BJ (cell line): ENCODE measurements around the gene TREX2. TPM values are rescaled to one million over a fixed set of nuclear protein-coding genes. Genes with fewer than 3 reads are reported as not detected.

Source experiments
- CTCF ChIA-PET: fragments of 350-600 bp; formaldehyde crosslinking; extraction: SDS; loops from one replicate; lab custom pipeline; 2021; ENCODE audit warnings: antibody characterized with exemption, inconsistent platforms; lab: Yijun Ruan, JAX
- POLR2A ChIA-PET: fragments of 300-600 bp; sonication (Branson Sonifier 250); formaldehyde crosslinking; extraction: SDS; loops from one replicate; lab custom pipeline; 2021; ENCODE audit warnings: antibody characterized with exemption; lab: Charles Lee
- DNase-seq: peaks from one replicate; pipeline ENCODE4 v3.0.0-alpha.2; 2011; ENCODE audit warnings: low read depth
- H3K27me3 ChIP-seq: 2 replicates; pipeline ENCODE4 v1.6.0; 2011; ENCODE audit warnings: low read length; ENCODE audit not compliant: control insufficient read depth, insufficient read depth
- H3K36me3 ChIP-seq: 2 replicates; pipeline ENCODE4 v1.5.1; 2011; ENCODE audit warnings: low read length; ENCODE audit not compliant: control insufficient read depth, insufficient read depth
- H3K4me3 ChIP-seq: 2 replicates; pipeline ENCODE4 v1.5.1; 2011; ENCODE audit warnings: low read depth, mild to moderate bottlenecking, control low read depth, low read length
- CTCF ChIP-seq: IDR thresholded peaks from 2 replicates; pipeline ENCODE4 v1.5.1; 2011; ENCODE audit warnings: low read depth, mild to moderate bottlenecking, control low read depth, inconsistent platforms, low read length, moderate library complexity; ENCODE audit not compliant: insufficient read depth
- polyA plus RNA-seq: library from polyadenylated mRNA; depleted of rRNA; stranded (reverse); fragments of >200 nt; gene quantifications from 2 replicates; pipeline ENCODE4 v1.2.3, GENCODE V29; 2011

The TREX2 gene
- polyA plus RNA-seq, 1 experiment = 1.1 TPM

DNA sequence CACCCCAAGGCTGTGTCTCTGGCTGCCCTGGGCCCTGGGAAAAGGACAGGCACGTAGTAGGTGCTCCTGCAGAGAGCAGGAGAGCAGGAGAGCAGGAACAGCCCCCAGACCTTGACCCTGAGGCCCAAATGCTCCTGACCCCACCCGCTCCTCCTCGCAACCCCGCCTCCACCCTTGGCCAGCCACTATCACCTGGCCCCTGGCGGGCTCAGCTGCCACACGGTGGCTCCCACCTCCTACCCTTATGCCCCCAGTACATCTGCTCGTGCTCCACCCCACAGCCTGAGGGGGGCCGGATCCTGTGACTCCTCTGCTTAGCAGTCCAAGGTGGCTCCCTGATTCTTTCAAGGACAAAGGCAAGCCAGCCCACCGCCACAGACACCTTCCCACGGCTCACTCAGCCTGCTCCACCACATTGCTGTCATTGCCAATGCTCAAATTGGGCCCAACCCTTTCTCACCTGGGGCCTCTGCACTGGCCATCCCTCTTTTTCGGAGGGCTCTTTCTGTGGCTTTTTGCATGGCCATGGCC, 30.0 kb upstream of the TREX2 start:
- POLR2A ChIA-PET = no interaction called here
- CTCF ChIA-PET = interaction anchor here (2.0 to 8.8 kb wide), 2 partner anchors 19 to 33 kb away, joined by 7 to 132 read pairs; partner anchors contain the start of gene BGN
- TF ChIP-seq CTCF = no peak
- Histone ChIP-seq H3K36me3 (no peaks in the 10 kb centered on the region), H3K27me3 (no peaks in the 10 kb centered on the region), H3K4me3 (no peak overlapping the region)
- no peak for DNase-seq

DNA sequence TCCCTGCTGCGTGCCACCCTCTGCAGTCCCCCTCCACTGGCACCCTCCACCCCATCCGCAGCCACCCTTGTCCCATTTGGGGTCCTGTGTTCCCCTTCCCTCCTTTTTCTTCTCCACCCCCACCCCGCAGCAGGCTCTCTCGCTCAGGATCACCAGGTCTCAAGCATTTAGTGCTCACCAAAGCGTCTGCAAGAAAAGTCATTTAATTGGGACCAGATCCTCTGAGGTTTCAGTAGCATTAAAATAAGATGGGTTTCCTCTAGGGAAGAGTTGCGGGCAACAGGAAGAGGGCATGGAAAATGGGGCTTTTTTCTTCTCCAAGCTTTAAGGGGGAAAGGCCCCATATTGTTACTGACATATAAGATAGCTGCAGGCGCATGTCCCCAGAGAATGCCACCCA, 29.4 kb upstream of the TREX2 start:
- Histone ChIP-seq H3K36me3 (no peaks in the 10 kb centered on the region), H3K27me3 (no peaks in the 10 kb centered on the region), H3K4me3 (no peak overlapping the region)
- no peak for TF ChIP-seq CTCF
- ChIA-PET CTCF (interaction anchor here (1.5 to 8.8 kb wide), 2 partner anchors 15 to 33 kb away, joined by 4 to 132 read pairs; no protein-coding TSS in a partner anchor), POLR2A (no interaction called here)
- no peak for DNase-seq

DNA sequence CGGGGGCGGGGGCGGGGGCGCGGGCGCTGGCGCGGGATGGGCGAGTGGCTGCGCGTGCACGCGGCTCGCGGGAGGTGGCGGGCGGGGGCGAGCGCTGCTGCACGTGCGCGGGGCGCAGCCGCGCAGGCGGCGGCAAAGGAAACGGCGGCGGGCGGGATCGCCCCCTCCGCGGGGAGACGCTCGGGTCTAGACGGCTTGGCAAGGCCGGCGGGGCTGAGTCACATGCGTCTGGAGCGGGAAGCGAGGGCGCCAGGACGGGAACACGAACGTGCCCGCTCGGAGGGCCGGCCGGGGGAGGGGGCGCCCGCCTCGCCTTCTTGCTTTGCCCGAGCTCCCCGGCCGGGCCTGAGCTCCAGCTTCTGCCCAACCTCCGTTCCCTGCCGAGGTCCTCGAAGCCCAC, 28.9 kb upstream of the TREX2 start:
- no peaks in the 10 kb centered on the region for H3K27me3 ChIP-seq
- H3K36me3 ChIP-seq = no peaks in the 10 kb centered on the region
- ChIA-PET POLR2A (no interaction called here), CTCF (interaction anchor here (1.5 to 8.8 kb wide), 3 partner anchors 15 to 34 kb away, joined by 4 to 132 read pairs (median 77); partner anchors contain the start of gene BGN)
- no peak for DNase-seq
- no peak overlapping the region for H3K4me3 ChIP-seq
- TF ChIP-seq CTCF = no peak

- no peak for TF ChIP-seq CTCF
- no peak overlapping the region for H3K4me3 ChIP-seq
- no peak for DNase-seq
- H3K27me3 ChIP-seq = no peaks in the 10 kb centered on the region
- POLR2A ChIA-PET = no interaction called here
- CTCF ChIA-PET = interaction anchor here (0.7 to 8.8 kb wide), 4 partner anchors 16 to 532 kb away, joined by 3 to 132 read pairs (median 40); partner anchors contain the start of gene BGN
- H3K36me3 ChIP-seq = no peaks in the 10 kb centered on the region
Measured at GRCh38 chrX:153474266-153474665, 28.4 kb upstream of the TREX2 start.

- Histone ChIP-seq H3K27me3 (no peaks in the 10 kb centered on the region), H3K36me3 (no peaks in the 10 kb centered on the region), H3K4me3 (no peak overlapping the region)
- POLR2A ChIA-PET = no interaction called here
- CTCF ChIA-PET = interaction anchor here (3.7 to 8.8 kb wide), 3 partner anchors 18 to 36 kb away, joined by 23 to 132 read pairs (median 77); partner anchors contain the start of gene BGN
- TF ChIP-seq CTCF = no peak
- DNase-seq = no peak
Measured at GRCh38 chrX:153473126-153473525, 27.3 kb upstream of the TREX2 start.
